Gastroesophageal sphincter (tissue), 3 donors: ENCODE data around the gene CEP63.

Source experiments
- EP300 ChIP-seq: sonication (generic); formaldehyde crosslinking; IDR thresholded peaks from one replicate; pipeline ENCODE4 v1.6.1; 2017; ENCODE audit warnings: antibody characterized with exemption, mild to moderate bottlenecking
- POLR2A ChIP-seq, 2 donors: fragments of 450-650 bp; IDR thresholded peaks; one replicate each; pipeline ENCODE4 v1.6.1; 2017; ENCODE audit warnings: antibody characterized with exemption in 2 of 2, mild to moderate bottlenecking in 2 of 2, moderate library complexity in 1 of 2
- POLR2AphosphoS5 ChIP-seq: sonication (generic); formaldehyde crosslinking; IDR thresholded peaks from one replicate; pipeline ENCODE4 v1.6.1; 2017; ENCODE audit warnings: antibody characterized with exemption
- TF ChIP-seq, protein P1 (sequence below), 4 experiments: fragments of 200-600 bp in 2 of 4; fragments of 450-650 bp in 2 of 4; sonication (generic) in 1 of 4; IDR thresholded peaks; one replicate each; pipeline ENCODE4 v1.5.1; 2017 to 2019; ENCODE audit warnings: antibody characterized with exemption in 4 of 4, mild to moderate bottlenecking in 2 of 4, moderate library complexity in 2 of 4

DNA sequence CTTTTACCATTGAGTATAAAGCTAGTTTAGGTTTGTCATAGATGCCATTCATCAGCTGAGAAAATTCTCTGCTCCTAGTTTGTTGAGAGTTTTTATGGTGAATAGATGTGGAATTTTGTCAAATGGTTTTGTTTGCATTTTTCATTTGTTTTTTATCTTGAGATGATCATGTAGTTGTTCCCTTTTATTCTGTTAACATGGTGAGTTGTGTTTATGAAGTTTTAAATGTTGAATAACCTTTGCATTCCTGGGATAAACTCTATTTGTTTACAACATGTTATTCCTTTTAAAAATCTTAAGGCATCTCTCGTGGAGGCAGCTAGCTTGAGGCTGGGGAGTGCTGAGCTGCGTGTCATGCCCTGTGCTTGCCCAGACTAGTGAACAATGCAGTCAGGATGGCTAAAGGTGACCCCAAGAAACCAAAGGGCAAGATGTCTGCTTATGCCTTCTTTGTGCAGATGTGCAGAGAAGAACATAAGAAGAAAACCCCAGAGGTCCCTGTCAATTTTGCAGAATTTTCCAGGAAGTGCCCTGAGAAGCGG lies 48.6 kb upstream of the CEP63 start:
- TF ChIP-seq, protein P1, sequence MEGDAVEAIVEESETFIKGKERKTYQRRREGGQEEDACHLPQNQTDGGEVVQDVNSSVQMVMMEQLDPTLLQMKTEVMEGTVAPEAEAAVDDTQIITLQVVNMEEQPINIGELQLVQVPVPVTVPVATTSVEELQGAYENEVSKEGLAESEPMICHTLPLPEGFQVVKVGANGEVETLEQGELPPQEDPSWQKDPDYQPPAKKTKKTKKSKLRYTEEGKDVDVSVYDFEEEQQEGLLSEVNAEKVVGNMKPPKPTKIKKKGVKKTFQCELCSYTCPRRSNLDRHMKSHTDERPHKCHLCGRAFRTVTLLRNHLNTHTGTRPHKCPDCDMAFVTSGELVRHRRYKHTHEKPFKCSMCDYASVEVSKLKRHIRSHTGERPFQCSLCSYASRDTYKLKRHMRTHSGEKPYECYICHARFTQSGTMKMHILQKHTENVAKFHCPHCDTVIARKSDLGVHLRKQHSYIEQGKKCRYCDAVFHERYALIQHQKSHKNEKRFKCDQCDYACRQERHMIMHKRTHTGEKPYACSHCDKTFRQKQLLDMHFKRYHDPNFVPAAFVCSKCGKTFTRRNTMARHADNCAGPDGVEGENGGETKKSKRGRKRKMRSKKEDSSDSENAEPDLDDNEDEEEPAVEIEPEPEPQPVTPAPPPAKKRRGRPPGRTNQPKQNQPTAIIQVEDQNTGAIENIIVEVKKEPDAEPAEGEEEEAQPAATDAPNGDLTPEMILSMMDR (IDR thresholded peaks at IDR 0.05) = no peak
- TF ChIP-seq POLR2A (IDR thresholded peaks at IDR 0.05) = no peak
- no peak for TF ChIP-seq POLR2AphosphoS5
- TF ChIP-seq EP300 = no peak
